Endothelial cell of umbilical vein (primary cell): ENCODE data around the gene FOXK1. TPM values are rescaled to one million over a fixed set of nuclear protein-coding genes. Genes with fewer than 3 reads are reported as not detected.

Source experiments
- BruUV-seq: library from RNA; stranded (reverse); fragments of 400-500 nt; replicated peaks from 2 replicates; lab custom pipeline; 2021; lab: Mats Ljungman, UMichigan
- CTCF ChIA-PET: fragments of 300-600, 350-600 bp; sonication (Branson Sonifier 250); formaldehyde crosslinking; loops from one replicate; lab custom pipeline; 2021; ENCODE audit warnings: antibody characterized with exemption, inconsistent platforms; lab: Charles Lee
- POLR2A ChIA-PET: fragments of 300-600, 350-600 bp; sonication (Branson Sonifier 250); formaldehyde crosslinking; loops from one replicate; lab custom pipeline; 2021; ENCODE audit warnings: antibody characterized with exemption, inconsistent platforms; lab: Charles Lee
- DNase-seq: peaks from one replicate; pipeline ENCODE4 v3.0.0-alpha.2; 2011; ENCODE audit warnings: low read depth, low spot score
- FAIRE-seq: peaks from 2 replicates; lab custom pipeline; 2011; peaks lifted over from hg19 to GRCh38; lab: Jason Lieb, UNC
- H2AFZ ChIP-seq: 2 replicates; pipeline ENCODE4 v1.6.0; 2012; ENCODE audit warnings: low read depth, low read length, control low read depth, inconsistent platforms
- H3K27ac ChIP-seq: 2 replicates; pipeline ENCODE4 v1.5.1; 2011; ENCODE audit warnings: low read depth, mild to moderate bottlenecking, control low read depth, low read length, moderate library complexity; ENCODE audit not compliant: insufficient read depth
- H3K27me3 ChIP-seq, 2 experiments: 2 replicates each; pipeline versions ENCODE4 v1.6.0 to v1.6.1; 2011; ENCODE audit warnings: low read length in 2 of 2, mixed read lengths in 1 of 2; ENCODE audit not compliant: control insufficient read depth in 2 of 2, insufficient read depth in 2 of 2
- H3K36me3 ChIP-seq, 2 experiments: 2 replicates in 1 of 2; 3 replicates in 1 of 2; pipeline ENCODE4 v1.5.1; 2011; ENCODE audit warnings: low read length in 2 of 2, mild to moderate bottlenecking in 1 of 2, moderate library complexity in 1 of 2; ENCODE audit not compliant: control insufficient read depth in 2 of 2, insufficient read depth in 2 of 2; ENCODE audit errors: extremely low read depth in 1 of 2
- H3K4me1 ChIP-seq: 3 replicates; pipeline ENCODE4 v1.5.1; 2011; ENCODE audit warnings: mild to moderate bottlenecking, low read length; ENCODE audit not compliant: control insufficient read depth, insufficient read depth; ENCODE audit errors: extremely low read depth
- H3K4me2 ChIP-seq: 2 replicates; pipeline ENCODE4 v1.6.1; 2011; ENCODE audit warnings: low read length, control low read depth, mixed read lengths; ENCODE audit not compliant: insufficient read depth
- H3K4me3 ChIP-seq, 3 experiments: fragments of 200-600 bp in 1 of 3; sonication (generic), shearing (Covaris generic) in 1 of 3; replicated peaks in 1 of 3; 2 replicates each; pipeline ENCODE4 v1.5.1; 2011 to 2016; ENCODE audit warnings: control low read depth in 3 of 3, low read length in 3 of 3, mild to moderate bottlenecking in 2 of 3, inconsistent platforms in 1 of 3, low read depth in 1 of 3, moderate library complexity in 1 of 3; ENCODE audit not compliant: insufficient read depth in 1 of 3
- H3K79me2 ChIP-seq: 2 replicates; pipeline ENCODE4 v1.6.0; 2012; ENCODE audit warnings: low read length, inconsistent platforms; ENCODE audit not compliant: control insufficient read depth, insufficient read depth
- H3K9ac ChIP-seq: replicated peaks from 2 replicates; pipeline ENCODE3; 2011; ENCODE audit warnings: low read length, control low read depth; ENCODE audit not compliant: insufficient read depth; ENCODE audit errors: extremely low read depth
- H3K9me1 ChIP-seq: replicated peaks from 3 replicates; pipeline ENCODE4 v1.6.0; 2011; ENCODE audit warnings: mild to moderate bottlenecking, low read length; ENCODE audit not compliant: control insufficient read depth, insufficient read depth; ENCODE audit errors: extremely low read depth
- H3K9me3 ChIP-seq: replicated peaks from 2 replicates; pipeline ENCODE4 v1.5.1; 2012; ENCODE audit warnings: low read length, inconsistent platforms; ENCODE audit not compliant: control insufficient read depth, insufficient read depth
- H4K20me1 ChIP-seq: replicated peaks from 2 replicates; pipeline ENCODE3; 2011; ENCODE audit warnings: mild to moderate bottlenecking, low read length; ENCODE audit not compliant: control insufficient read depth, insufficient read depth; ENCODE audit errors: extremely low read depth
- EZH2 ChIP-seq: IDR thresholded peaks from 2 replicates; pipeline ENCODE4 v1.6.1; 2012; ENCODE audit warnings: borderline replicate concordance, low read depth, mild to moderate bottlenecking, moderate library complexity, low read length, inconsistent platforms; ENCODE audit not compliant: severe bottlenecking
- FOS ChIP-seq: IDR thresholded peaks from 2 replicates; pipeline ENCODE4 v1.6.1; 2011; ENCODE audit warnings: mild to moderate bottlenecking, low read length, moderate library complexity, borderline replicate concordance; ENCODE audit not compliant: insufficient read depth
- GATA2 ChIP-seq: IDR thresholded peaks from 2 replicates; pipeline ENCODE4 v1.7.0; 2011; ENCODE audit warnings: low read depth, mild to moderate bottlenecking, moderate library complexity, mixed read lengths, low read length; ENCODE audit not compliant: insufficient read length, insufficient read depth
- JUN ChIP-seq: IDR thresholded peaks from 2 replicates; pipeline ENCODE4 v1.6.1; 2011; ENCODE audit warnings: borderline replicate concordance, low read depth; ENCODE audit not compliant: insufficient read length, insufficient read depth
- MYC ChIP-seq: IDR thresholded peaks from one replicate; pipeline ENCODE4 v1.6.1; 2011; ENCODE audit warnings: mild to moderate bottlenecking, low read depth, low read length
- POLR2A ChIP-seq: IDR thresholded peaks from 2 replicates; pipeline ENCODE4 v1.6.1; 2012; ENCODE audit warnings: low read depth, mild to moderate bottlenecking, control low read depth, low read length
- POLR2AphosphoS5 ChIP-seq: IDR thresholded peaks from 2 replicates; pipeline ENCODE4 v1.6.1; 2012; ENCODE audit warnings: low read depth, mild to moderate bottlenecking, control low read depth, low read length, moderate library complexity; ENCODE audit not compliant: insufficient read depth
- dilution Hi-C: fragments of 300-500 bp; cut with MboI; formaldehyde crosslinking; loops from one replicate; pipeline ENCODE4 v1.15.0; 2019; ENCODE audit warnings: low sequenced_read_pairs; ENCODE audit not compliant: extremely low pct_ligation_motif_present
- intact Hi-C: fragments of 100-400 bp; cut with micrococcal nuclease; formaldehyde crosslinking; loops from one replicate; pipeline ENCODE4 v1.10.0; 2022
- polyA plus RNA-seq, 4 experiments: library from polyadenylated mRNA; depleted of rRNA in 3 of 4; stranded (reverse) in 3 of 4; unstranded in 1 of 4; fragments of >200 nt; gene quantifications; 2 replicates each; pipeline versions ENCODE4 v1.2.1 to v1.2.3, GENCODE V29; 2011 to 2012; ENCODE audit warnings: missing spikeins in 1 of 4
- total RNA-seq: library from RNA; stranded (reverse); gene quantifications from 2 replicates; pipeline ENCODE4 v1.2.3, GENCODE V29; 2021
- TF ChIP-seq, protein P1 (sequence below), 2 donors: IDR thresholded peaks; 1 replicate in 1 of 2; 2 replicates in 1 of 2; pipeline ENCODE4 v1.5.1; 2011; ENCODE audit warnings: low read length in 2 of 2, mild to moderate bottlenecking in 2 of 2, moderate library complexity in 2 of 2, control low read depth in 1 of 2, inconsistent platforms in 1 of 2, low read depth in 1 of 2; ENCODE audit not compliant: insufficient read depth in 1 of 2; ENCODE audit errors: extremely low read depth in 1 of 2
- TF ChIP-seq, protein P2 (sequence below): IDR thresholded peaks from 2 replicates; pipeline ENCODE4 v1.6.1; 2011; ENCODE audit not compliant: insufficient read depth, insufficient read length

Gene FOXK1
- total and polyA plus RNA-seq, 2 donors (not counting 3 experiments of a cell fraction or from before 2014, with no cell fraction given), result 8.0 to 52.1 TPM

DNA sequence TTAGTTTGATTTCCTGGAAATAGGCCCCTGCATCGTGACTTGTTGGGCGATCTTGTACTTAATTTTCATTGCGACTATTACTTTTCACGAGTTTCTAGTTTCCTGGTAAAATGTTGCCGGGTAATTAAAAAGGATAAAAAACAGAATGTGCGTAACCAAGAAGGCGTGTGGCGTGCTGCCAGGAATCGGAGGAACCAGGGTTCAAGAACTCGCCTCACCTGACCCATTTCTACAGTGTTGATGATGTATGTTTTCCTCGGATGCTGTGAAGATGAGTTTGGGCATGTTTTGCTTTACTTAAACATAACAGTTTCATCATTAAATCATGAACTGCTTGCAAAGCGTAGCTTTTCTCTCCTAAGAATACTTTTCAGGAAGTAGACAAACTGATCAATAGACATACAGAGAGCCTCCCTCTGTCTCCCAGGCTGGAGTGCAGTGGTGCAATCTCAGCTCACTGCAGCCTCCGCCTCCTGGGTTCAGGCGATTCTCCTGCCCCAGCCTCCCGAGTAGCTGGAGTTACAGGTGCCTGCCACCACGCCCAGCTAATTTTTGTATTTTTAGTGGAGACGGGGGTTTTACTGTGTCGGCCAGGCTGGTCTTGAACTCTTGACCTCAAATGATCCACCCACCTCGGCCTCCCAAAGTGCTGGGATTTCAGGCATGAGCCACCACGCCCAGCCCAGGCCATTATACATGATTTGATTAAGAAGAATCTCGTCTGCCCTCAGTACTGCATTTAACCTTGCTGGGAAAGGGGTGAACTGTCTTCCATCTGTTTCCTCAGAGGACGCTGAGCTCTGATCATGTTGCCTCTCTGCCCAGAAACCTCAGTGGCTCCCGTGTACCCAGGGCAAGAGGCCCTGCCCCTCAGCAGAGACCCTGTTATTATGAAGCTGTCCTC, 9.1 kb downstream of the FOXK1 start:
- TF ChIP-seq GATA2 (no peak), FOS (no peak), JUN (no peak), POLR2A (no peak), MYC (no peak), POLR2AphosphoS5 (no peak), EZH2 (no peak)
- TF ChIP-seq, protein P1, sequence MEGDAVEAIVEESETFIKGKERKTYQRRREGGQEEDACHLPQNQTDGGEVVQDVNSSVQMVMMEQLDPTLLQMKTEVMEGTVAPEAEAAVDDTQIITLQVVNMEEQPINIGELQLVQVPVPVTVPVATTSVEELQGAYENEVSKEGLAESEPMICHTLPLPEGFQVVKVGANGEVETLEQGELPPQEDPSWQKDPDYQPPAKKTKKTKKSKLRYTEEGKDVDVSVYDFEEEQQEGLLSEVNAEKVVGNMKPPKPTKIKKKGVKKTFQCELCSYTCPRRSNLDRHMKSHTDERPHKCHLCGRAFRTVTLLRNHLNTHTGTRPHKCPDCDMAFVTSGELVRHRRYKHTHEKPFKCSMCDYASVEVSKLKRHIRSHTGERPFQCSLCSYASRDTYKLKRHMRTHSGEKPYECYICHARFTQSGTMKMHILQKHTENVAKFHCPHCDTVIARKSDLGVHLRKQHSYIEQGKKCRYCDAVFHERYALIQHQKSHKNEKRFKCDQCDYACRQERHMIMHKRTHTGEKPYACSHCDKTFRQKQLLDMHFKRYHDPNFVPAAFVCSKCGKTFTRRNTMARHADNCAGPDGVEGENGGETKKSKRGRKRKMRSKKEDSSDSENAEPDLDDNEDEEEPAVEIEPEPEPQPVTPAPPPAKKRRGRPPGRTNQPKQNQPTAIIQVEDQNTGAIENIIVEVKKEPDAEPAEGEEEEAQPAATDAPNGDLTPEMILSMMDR (IDR thresholded peaks at IDR 0.05; ENCODE audit: extremely low read depth in 1 of 2, insufficient read depth in 1 of 2, low read depth in 1 of 2, low read length in 2 of 2), result no peak
- TF ChIP-seq, protein P2, sequence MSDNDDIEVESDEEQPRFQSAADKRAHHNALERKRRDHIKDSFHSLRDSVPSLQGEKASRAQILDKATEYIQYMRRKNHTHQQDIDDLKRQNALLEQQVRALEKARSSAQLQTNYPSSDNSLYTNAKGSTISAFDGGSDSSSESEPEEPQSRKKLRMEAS, result no peak
- H3K36me3 ChIP-seq, result peaks cover 4% of the 10 kb centered on the region in 2 experiments
- CTCF ChIA-PET, result interaction anchor here (2.4 to 3.2 kb wide), 2 partner anchors 9 to 49 kb away, joined by 6 to 8 read pairs; no protein-coding TSS in a partner anchor
- no peak overlapping the region for H3K4me3 ChIP-seq
- no peaks in the 10 kb centered on the region for H3K4me1 ChIP-seq
- FAIRE-seq (no peak), DNase-seq (no peak)
- POLR2A ChIA-PET, result no interaction called here
- H4K20me1 ChIP-seq, result no peaks in the 10 kb centered on the region
- intact Hi-C loops (no loop called here), dilution Hi-C loops (no loop called here)
- no peaks in the 10 kb centered on the region for H3K27me3 ChIP-seq
- no peak overlapping the region for H3K4me2 ChIP-seq
- no peaks in the 10 kb centered on the region for H3K9me3 ChIP-seq
- no peaks in the 10 kb centered on the region for H3K9me1 ChIP-seq
- no peak overlapping the region for H2AFZ ChIP-seq
- no peak overlapping the region for H3K9ac ChIP-seq
- peaks cover 95% of the 10 kb centered on the region for H3K79me2 ChIP-seq
- no TSS peak for BruUV-seq
- H3K27ac ChIP-seq, result no peak overlapping the region
